IMR-90 (cell line): ENCODE results near the gene ATXN1L. TPM values are rescaled to one million over a fixed set of nuclear protein-coding genes. Genes with fewer than 3 reads are reported as not detected.

Experiments
- ATAC-seq: fragments of 200-7000 bp; cut with Tn5 transposase; 2 replicates; pipeline ENCODE4 v1.9.1; 2020; ENCODE audit warnings: low read depth, mild to moderate bottlenecking, moderate library complexity
- BruUV-seq: library from RNA; stranded (reverse); fragments of 400-500 nt; replicated peaks from 2 replicates; lab custom pipeline; 2021; lab: Mats Ljungman, UMichigan
- CTCF ChIA-PET: fragments of 300-600 bp; formaldehyde crosslinking; extraction: SDS; loops from one replicate; lab custom pipeline; 2021; ENCODE audit warnings: antibody characterized with exemption; lab: Yijun Ruan, JAX
- POLR2A ChIA-PET: fragments of 300-600 bp; sonication (Branson Sonifier 250); formaldehyde crosslinking; loops from one replicate; lab custom pipeline; 2022; ENCODE audit warnings: antibody characterized with exemption; ENCODE audit not compliant: unreplicated experiment; lab: Charles Lee
- DNase-seq: peaks from one replicate; pipeline ENCODE4 v3.0.0; 2013
- H2AFZ ChIP-seq: replicated peaks from 2 replicates; pipeline ENCODE3; 2013; ENCODE audit warnings: low read length, mild to moderate bottlenecking; ENCODE audit not compliant: poor library complexity
- H2AK5ac ChIP-seq: 2 replicates; pipeline ENCODE4 v1.6.1; 2013; ENCODE audit warnings: low read depth, low read length, inconsistent platforms
- H2AK9ac ChIP-seq: replicated peaks from 2 replicates; pipeline ENCODE3; 2013; ENCODE audit warnings: mild to moderate bottlenecking, low read depth, low read length, moderate library complexity; ENCODE audit not compliant: poor library complexity
- H2BK120ac ChIP-seq: 2 replicates; pipeline ENCODE4 v1.6.1; 2013; ENCODE audit warnings: low read depth, low read length, inconsistent platforms
- H2BK15ac ChIP-seq: 3 replicates; pipeline ENCODE4 v1.6.1; 2013; ENCODE audit warnings: low read depth, low read length, inconsistent platforms
- H2BK20ac ChIP-seq: 2 replicates; pipeline ENCODE4 v1.6.1; 2013; ENCODE audit warnings: low read depth, mild to moderate bottlenecking, inconsistent platforms, low read length, moderate library complexity
- H2BK5ac ChIP-seq: 2 replicates; pipeline ENCODE4 v1.6.1; 2013; ENCODE audit warnings: mild to moderate bottlenecking, low read depth, low read length, inconsistent platforms; ENCODE audit not compliant: poor library complexity, severe bottlenecking
- H3K14ac ChIP-seq: replicated peaks from 2 replicates; pipeline ENCODE4 v1.6.1; 2013; ENCODE audit warnings: low read depth, low read length, inconsistent platforms
- H3K18ac ChIP-seq: 2 replicates; pipeline ENCODE4 v1.6.1; 2013; ENCODE audit warnings: low read depth, low read length, control low read depth
- H3K23ac ChIP-seq: 2 replicates; pipeline ENCODE4 v1.6.1; 2013; ENCODE audit warnings: low read depth, low read length, inconsistent platforms
- H3K27ac ChIP-seq: 2 replicates; pipeline ENCODE4 v1.5.1; 2013; ENCODE audit warnings: mild to moderate bottlenecking, control low read depth, low read length; ENCODE audit not compliant: insufficient read depth
- H3K27me3 ChIP-seq: 2 replicates; pipeline ENCODE4 v1.6.1; 2013; ENCODE audit warnings: low read length; ENCODE audit not compliant: control insufficient read depth, insufficient read depth
- H3K36me3 ChIP-seq: 2 replicates; pipeline ENCODE4 v1.6.1; 2013; ENCODE audit warnings: low read length, mixed read lengths; ENCODE audit not compliant: control insufficient read depth, insufficient read depth
- H3K4ac ChIP-seq: 2 replicates; pipeline ENCODE4 v1.6.1; 2013; ENCODE audit warnings: low read depth, low read length, inconsistent platforms
- H3K4me1 ChIP-seq: 2 replicates; pipeline ENCODE4 v1.6.1; 2013; ENCODE audit warnings: low read length, mixed read lengths; ENCODE audit not compliant: control insufficient read depth, insufficient read depth
- H3K4me2 ChIP-seq: 2 replicates; pipeline ENCODE4 v1.6.1; 2013; ENCODE audit warnings: low read depth, mild to moderate bottlenecking, control low read depth, low read length, moderate library complexity
- H3K4me3 ChIP-seq: 2 replicates; pipeline ENCODE4 v1.5.1; 2013; ENCODE audit warnings: low read depth, mild to moderate bottlenecking, control low read depth, low read length, moderate library complexity; ENCODE audit not compliant: insufficient read depth
- H3K56ac ChIP-seq: 2 replicates; pipeline ENCODE4 v1.6.1; 2013; ENCODE audit warnings: low read length, inconsistent platforms; ENCODE audit not compliant: insufficient read depth; ENCODE audit errors: extremely low read depth
- H3K79me1 ChIP-seq, 2 experiments: 2 replicates each; pipeline ENCODE4 v1.6.1; 2013; ENCODE audit warnings: low read length in 2 of 2, inconsistent platforms in 1 of 2, low read depth in 1 of 2
- H3K9ac ChIP-seq: 2 replicates; pipeline ENCODE4 v1.6.1; 2013; ENCODE audit warnings: low read depth, low read length, control low read depth
- H3K9me1 ChIP-seq: 2 replicates; pipeline ENCODE4 v1.6.1; 2013; ENCODE audit warnings: low read length, inconsistent platforms; ENCODE audit not compliant: insufficient read depth
- H3K9me3 ChIP-seq: 2 replicates; pipeline ENCODE4 v1.6.1; 2013; ENCODE audit warnings: low read length; ENCODE audit not compliant: control insufficient read depth, insufficient read depth
- H4K20me1 ChIP-seq: 2 replicates; pipeline ENCODE4 v1.6.1; 2013; ENCODE audit warnings: low read length, inconsistent platforms; ENCODE audit not compliant: insufficient read depth
- H4K5ac ChIP-seq: 2 replicates; pipeline ENCODE4 v1.6.1; 2013; ENCODE audit warnings: mild to moderate bottlenecking, low read depth, low read length, control low read depth
- H4K8ac ChIP-seq, 2 experiments: 2 replicates each; pipeline ENCODE4 v1.6.1; 2013; ENCODE audit warnings: low read depth in 2 of 2, low read length in 2 of 2, control low read depth in 1 of 2, inconsistent platforms in 1 of 2
- H4K91ac ChIP-seq: 2 replicates; pipeline ENCODE4 v1.6.1; 2013; ENCODE audit warnings: low read depth, low read length, inconsistent platforms; ENCODE audit not compliant: insufficient read depth
- BHLHE40 ChIP-seq: fragments of 150-350 bp; IDR thresholded peaks from 2 replicates; pipeline ENCODE4 v1.6.1; 2016; ENCODE audit warnings: mild to moderate bottlenecking, low read depth, low read length
- MAZ ChIP-seq: IDR thresholded peaks from 2 replicates; pipeline ENCODE4 v1.6.1; 2012; ENCODE audit warnings: low read depth, mild to moderate bottlenecking, low read length, improper control_type of control experiment, moderate library complexity, borderline replicate concordance
- MXI1 ChIP-seq: IDR thresholded peaks from 2 replicates; pipeline ENCODE4 v1.6.1; 2012; ENCODE audit warnings: low read depth, mild to moderate bottlenecking, low read length, moderate library complexity, borderline replicate concordance
- NFE2L2 ChIP-seq: fragments of 150-350 bp; IDR thresholded peaks from 2 replicates; pipeline ENCODE4 v1.6.1; 2016; ENCODE audit warnings: low read depth, mild to moderate bottlenecking, low read length
- POLR2A ChIP-seq: IDR thresholded peaks from 2 replicates; pipeline ENCODE4 v1.6.1; 2012; ENCODE audit warnings: mild to moderate bottlenecking, low read depth, low read length
- RAD21 ChIP-seq: IDR thresholded peaks from 2 replicates; pipeline ENCODE4 v1.6.1; 2012; ENCODE audit warnings: low read length, improper control_type of control experiment
- RCOR1 ChIP-seq: IDR thresholded peaks from 2 replicates; pipeline ENCODE4 v1.6.1; 2012; ENCODE audit warnings: mild to moderate bottlenecking, low read length, improper control_type of control experiment; ENCODE audit not compliant: insufficient replicate concordance
- RFX5 ChIP-seq: IDR thresholded peaks from 2 replicates; pipeline ENCODE4 v1.8.0; 2012; ENCODE audit warnings: low read depth, mild to moderate bottlenecking, low read length, moderate library complexity
- SMC3 ChIP-seq: fragments of 150-350 bp; IDR thresholded peaks from 2 replicates; pipeline ENCODE4 v1.6.1; 2016; ENCODE audit warnings: low read depth, mild to moderate bottlenecking, antibody characterized with exemption, low read length, moderate library complexity
- WGBS, 2 experiments: methylation state at CpG; one replicate each; pipeline versions ENCODE4 v1.1.5 to v1.1.7; 2013; ENCODE audit warnings: missing lambda C conversion rate in 2 of 2; ENCODE audit not compliant: insufficient read length in 1 of 2; ENCODE audit errors: extremely low coverage in 2 of 2; 5-methylcytosine and 5-hydroxymethylcytosine counted together
- dilution Hi-C: fragments of 300-500 bp; cut with HindIII; formaldehyde crosslinking; loops from one replicate; pipeline ENCODE4 v1.14.3; 2018; ENCODE audit warnings: low sequenced_read_pairs; ENCODE audit not compliant: unreplicated experiment
- in situ Hi-C: fragments of 300-500 bp; cut with MboI; formaldehyde crosslinking; loops from 3 replicates; pipeline ENCODE4 v1.14.3; 2019; ENCODE audit warnings: low sequenced_read_pairs, inconsistent platforms, mixed read lengths
- intact Hi-C: fragments of 100-400 bp; cut with micrococcal nuclease; formaldehyde crosslinking; loops from 2 replicates; pipeline ENCODE4 v1.10.0; 2022
- polyA plus RNA-seq, 3 experiments: library from polyadenylated mRNA; depleted of rRNA; stranded (reverse); fragments of >200 nt; gene quantifications; 2 replicates each; pipeline ENCODE4 v1.2.3, GENCODE V29; 2012; ENCODE audit warnings: low replicate concordance in 1 of 3
- total RNA-seq: library from RNA; depleted of rRNA; stranded (reverse); fragments of >200 nt; gene quantifications from 2 replicates; pipeline ENCODE4 v1.2.3, GENCODE V29; 2012
- TF ChIP-seq, protein P1 (sequence below): conservative IDR thresholded peaks from 2 replicates; pipeline ENCODE4 v1.5.1; 2012; ENCODE audit warnings: mild to moderate bottlenecking, low read depth, low read length, improper control_type of control experiment
- TF ChIP-seq, protein P2 (sequence below): fragments of 150-350 bp; IDR thresholded peaks from 2 replicates; pipeline ENCODE4 v1.6.1; 2017; ENCODE audit warnings: mild to moderate bottlenecking, antibody characterized with exemption, low read length, low read depth

The ATXN1L gene
- total and polyA plus RNA-seq, 2 of the 4 experiments (the other 2 are of a cell fraction) = 5.2 to 9.2 TPM

DNA sequence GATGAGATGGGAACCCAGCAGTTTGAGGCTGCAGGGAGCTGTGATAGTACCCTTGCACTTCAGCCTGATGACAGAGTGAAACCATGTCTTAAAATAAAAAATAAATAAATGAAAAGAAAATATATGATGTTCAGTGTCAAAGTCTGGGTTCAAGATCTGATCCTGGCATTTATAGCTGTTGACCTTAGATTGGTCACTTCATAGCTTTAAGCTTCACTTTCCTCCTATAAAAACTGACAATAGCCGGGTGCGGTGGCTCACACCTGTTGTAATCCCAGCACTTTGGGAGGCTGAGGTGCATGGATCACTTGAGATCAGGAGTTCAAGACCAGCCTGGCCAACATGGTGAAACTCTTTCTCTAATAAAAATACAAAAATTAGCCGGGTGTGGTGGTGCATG lies 43.4 kb downstream of the ATXN1L start:
- Histone ChIP-seq H2BK120ac (no peak overlapping the region), H2AK5ac (no peak overlapping the region), H3K4me1 (no peaks in the 10 kb centered on the region), H2BK5ac (no peak overlapping the region), H4K20me1 (no peaks in the 10 kb centered on the region), H3K4me2 (no peak overlapping the region), H3K9me1 (no peaks in the 10 kb centered on the region), H3K56ac (no peak overlapping the region), H3K23ac (no peak overlapping the region), H3K36me3 (no peaks in the 10 kb centered on the region), H3K14ac (no peak overlapping the region), H2BK15ac (no peak overlapping the region), H2AFZ (no peak overlapping the region), H4K8ac (no peak overlapping the region), H3K79me1 (no peaks in the 10 kb centered on the region; a peak in 2 of 4 replicates), H3K4me3 (no peak overlapping the region), H3K9ac (no peak overlapping the region), H3K27ac (no peak overlapping the region), H4K91ac (no peak overlapping the region), H3K9me3 (no peaks in the 10 kb centered on the region), H3K4ac (no peak overlapping the region), H3K27me3 (no peaks in the 10 kb centered on the region), H2BK20ac (no peak overlapping the region), H2AK9ac (no peak overlapping the region), H4K5ac (no peak overlapping the region), H3K18ac (no peak overlapping the region)
- in situ Hi-C loops = no loop called here
- DNase-seq = no peak
- BruUV-seq = no TSS peak
- TF ChIP-seq, protein P1, sequence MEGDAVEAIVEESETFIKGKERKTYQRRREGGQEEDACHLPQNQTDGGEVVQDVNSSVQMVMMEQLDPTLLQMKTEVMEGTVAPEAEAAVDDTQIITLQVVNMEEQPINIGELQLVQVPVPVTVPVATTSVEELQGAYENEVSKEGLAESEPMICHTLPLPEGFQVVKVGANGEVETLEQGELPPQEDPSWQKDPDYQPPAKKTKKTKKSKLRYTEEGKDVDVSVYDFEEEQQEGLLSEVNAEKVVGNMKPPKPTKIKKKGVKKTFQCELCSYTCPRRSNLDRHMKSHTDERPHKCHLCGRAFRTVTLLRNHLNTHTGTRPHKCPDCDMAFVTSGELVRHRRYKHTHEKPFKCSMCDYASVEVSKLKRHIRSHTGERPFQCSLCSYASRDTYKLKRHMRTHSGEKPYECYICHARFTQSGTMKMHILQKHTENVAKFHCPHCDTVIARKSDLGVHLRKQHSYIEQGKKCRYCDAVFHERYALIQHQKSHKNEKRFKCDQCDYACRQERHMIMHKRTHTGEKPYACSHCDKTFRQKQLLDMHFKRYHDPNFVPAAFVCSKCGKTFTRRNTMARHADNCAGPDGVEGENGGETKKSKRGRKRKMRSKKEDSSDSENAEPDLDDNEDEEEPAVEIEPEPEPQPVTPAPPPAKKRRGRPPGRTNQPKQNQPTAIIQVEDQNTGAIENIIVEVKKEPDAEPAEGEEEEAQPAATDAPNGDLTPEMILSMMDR = no peak
- TF ChIP-seq SMC3 = no peak
- no peak for TF ChIP-seq NFE2L2
- no peak for TF ChIP-seq RAD21
- TF ChIP-seq, protein P2, sequence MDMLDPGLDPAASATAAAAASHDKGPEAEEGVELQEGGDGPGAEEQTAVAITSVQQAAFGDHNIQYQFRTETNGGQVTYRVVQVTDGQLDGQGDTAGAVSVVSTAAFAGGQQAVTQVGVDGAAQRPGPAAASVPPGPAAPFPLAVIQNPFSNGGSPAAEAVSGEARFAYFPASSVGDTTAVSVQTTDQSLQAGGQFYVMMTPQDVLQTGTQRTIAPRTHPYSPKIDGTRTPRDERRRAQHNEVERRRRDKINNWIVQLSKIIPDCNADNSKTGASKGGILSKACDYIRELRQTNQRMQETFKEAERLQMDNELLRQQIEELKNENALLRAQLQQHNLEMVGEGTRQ = no peak
- TF ChIP-seq RCOR1 = no peak
- TF ChIP-seq MAZ = no peak
- TF ChIP-seq MXI1 = no peak
- TF ChIP-seq POLR2A = no peak
- TF ChIP-seq RFX5 = no peak
- TF ChIP-seq BHLHE40 = no peak
- POLR2A ChIA-PET = no interaction called here
- dilution Hi-C loops = no loop called here
- WGBS, 2 experiments = no CpG with 5 or more reads among the region's 3 CpGs
- intact Hi-C loops = no loop called here
- CTCF ChIA-PET = no interaction called here
- no peak for ATAC-seq
